Measurements from ENCODE around the gene PITX1.
"Not testable (repeated sequence)": the region's sequence is repeated elsewhere in the genome, so short reads cannot be mapped to it uniquely, and the experiment has no call there.

The PITX1 gene

DNA sequence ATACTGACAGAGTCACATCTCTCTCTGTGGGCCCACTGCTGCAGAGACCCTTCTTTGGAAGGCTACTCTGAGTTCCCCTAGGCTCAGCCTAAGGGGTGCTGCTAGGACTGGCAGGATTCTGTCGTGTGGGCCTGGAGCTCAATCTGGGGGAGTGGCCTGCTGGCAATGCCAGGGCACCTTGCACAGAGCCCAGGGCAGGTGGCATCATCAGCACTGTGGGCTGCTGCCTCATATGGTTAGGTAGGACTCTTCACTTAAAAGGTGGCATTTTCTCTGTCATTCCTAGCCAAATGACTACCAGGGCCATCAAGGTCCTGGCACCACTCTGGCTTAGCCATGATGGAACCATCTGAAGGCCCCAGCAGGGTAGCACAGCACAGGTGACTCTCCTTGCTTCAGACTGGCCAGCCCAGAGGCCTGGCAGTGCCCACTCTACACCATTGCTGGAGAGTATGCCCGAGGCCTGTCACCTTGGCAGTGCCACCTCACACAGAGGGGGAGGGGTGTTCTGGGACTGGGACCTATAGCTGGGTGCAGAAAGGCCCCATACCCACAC, 21.9 kb downstream of the PITX1 start:
- no peak overlapping the region for H3K9ac ChIP-seq (ENCODE audit: low read depth, low read length)
- no peaks in the 10 kb centered on the region for H3K9me3 ChIP-seq (ENCODE audit: insufficient read depth, low read depth, low read length)
- H3K36me3 ChIP-seq (ENCODE audit: insufficient read depth, low read depth, low read length) = no peaks in the 10 kb centered on the region
- H3K4me1 ChIP-seq (ENCODE audit: insufficient read depth, low read length) = 0 out of 2 replicates have a peak, but pooled peaks cover 2% of the 10 kb centered on the region
- H3K27me3 ChIP-seq (ENCODE audit: insufficient read depth, low read length) = no peaks in the 10 kb centered on the region
- no peak overlapping the region for H3K4me3 ChIP-seq (ENCODE audit: low read length)
- H3K27ac ChIP-seq (ENCODE audit: low read length) = no peak overlapping the region

DNA sequence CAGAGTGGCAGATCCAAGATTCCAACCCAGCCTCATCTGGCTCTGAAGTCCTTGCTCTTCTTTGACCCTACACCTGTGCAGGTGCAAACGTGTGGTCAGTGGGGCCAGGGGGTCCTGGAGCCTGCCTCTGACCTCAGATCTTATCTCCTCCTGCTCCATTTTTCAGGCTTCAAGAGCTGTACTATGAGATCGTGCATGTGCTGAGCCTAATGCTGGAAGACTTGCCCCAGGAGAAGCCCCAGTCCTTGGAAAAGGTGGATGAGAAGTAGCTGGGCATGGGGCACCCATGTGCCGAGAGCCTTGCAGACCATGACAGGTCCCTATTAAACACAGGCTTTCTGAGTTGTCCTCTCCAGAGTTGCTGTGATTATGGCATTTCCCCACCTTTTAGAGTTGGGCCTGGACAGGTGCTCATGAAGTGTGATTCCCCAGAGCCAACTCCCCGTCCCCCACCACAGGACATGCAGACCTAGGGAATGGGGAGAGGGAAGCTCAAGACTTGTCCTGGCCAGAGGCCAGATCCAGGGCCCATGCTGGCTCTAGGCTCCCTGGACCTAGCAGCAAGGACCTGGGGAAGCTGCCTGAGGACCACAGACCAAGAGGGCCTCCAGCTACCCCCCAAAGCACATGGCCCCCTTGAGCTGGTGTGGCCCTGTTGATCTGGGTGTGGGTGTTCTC, 22.5 kb downstream of the PITX1 start:
- no peak overlapping the region for H3K27ac ChIP-seq (ENCODE audit: low read length)
- H3K9me3 ChIP-seq (ENCODE audit: insufficient read depth, low read depth, low read length) = no peaks in the 10 kb centered on the region
- no peaks in the 10 kb centered on the region for H3K27me3 ChIP-seq (ENCODE audit: insufficient read depth, low read length)
- H3K4me1 ChIP-seq (ENCODE audit: insufficient read depth, low read length) = no peaks in the 10 kb centered on the region
- H3K36me3 ChIP-seq (ENCODE audit: insufficient read depth, low read depth, low read length) = no peaks in the 10 kb centered on the region
- H3K4me3 ChIP-seq (ENCODE audit: low read length) = no peak overlapping the region
- H3K9ac ChIP-seq (ENCODE audit: low read depth, low read length) = no peak overlapping the region

DNA sequence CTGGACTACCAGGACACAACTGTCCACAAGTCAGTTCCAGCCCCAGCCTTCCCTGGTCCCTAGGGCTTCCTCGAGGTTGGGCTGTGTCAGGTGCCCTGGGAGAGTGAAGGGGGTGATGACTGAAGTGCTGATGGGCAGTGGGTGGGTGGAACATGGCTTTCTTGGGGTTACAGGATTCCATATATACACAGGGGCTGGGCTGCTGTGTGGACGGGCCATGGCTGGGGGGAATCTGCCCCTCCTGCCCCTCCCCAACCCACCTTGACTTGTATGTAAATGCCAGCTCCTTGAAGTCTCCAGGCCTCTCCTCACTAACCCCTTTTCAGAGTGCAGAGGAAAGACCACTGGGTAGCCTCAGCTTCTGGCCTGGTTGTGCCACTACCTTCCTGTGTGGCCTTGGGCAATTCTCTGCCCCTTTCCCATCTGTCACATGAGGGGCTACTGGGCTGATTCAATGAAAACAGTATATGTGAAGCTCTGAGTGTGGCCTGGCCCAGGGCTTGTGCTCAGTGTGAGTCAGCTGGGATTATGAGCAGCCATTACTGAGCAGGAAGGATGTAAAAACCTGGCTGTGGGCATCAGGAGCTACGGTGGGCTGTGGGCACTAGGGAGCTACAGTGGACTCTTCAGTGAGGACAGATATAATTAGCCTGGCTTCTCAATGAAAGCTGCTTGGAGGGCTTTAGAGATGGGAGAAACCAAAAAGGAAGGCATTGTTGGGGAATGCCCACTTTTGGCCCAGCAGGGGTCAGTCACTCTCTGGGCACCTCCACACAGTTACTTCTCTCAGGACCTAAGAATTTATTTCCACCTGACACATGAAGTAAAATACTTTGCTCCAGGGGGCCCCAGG, 23.3 kb downstream of the PITX1 start:
- no peak overlapping the region for H3K9ac ChIP-seq (ENCODE audit: low read depth, low read length)
- H3K9me3 ChIP-seq (ENCODE audit: insufficient read depth, low read depth, low read length) = no peaks in the 10 kb centered on the region
- H3K36me3 ChIP-seq (ENCODE audit: insufficient read depth, low read depth, low read length) = no peaks in the 10 kb centered on the region
- H3K27me3 ChIP-seq (ENCODE audit: insufficient read depth, low read length) = no peaks in the 10 kb centered on the region
- H3K4me1 ChIP-seq (ENCODE audit: insufficient read depth, low read length) = no peaks in the 10 kb centered on the region
- H3K27ac ChIP-seq (ENCODE audit: low read length) = no peak overlapping the region
- no peak overlapping the region for H3K4me3 ChIP-seq (ENCODE audit: low read length)

DNA sequence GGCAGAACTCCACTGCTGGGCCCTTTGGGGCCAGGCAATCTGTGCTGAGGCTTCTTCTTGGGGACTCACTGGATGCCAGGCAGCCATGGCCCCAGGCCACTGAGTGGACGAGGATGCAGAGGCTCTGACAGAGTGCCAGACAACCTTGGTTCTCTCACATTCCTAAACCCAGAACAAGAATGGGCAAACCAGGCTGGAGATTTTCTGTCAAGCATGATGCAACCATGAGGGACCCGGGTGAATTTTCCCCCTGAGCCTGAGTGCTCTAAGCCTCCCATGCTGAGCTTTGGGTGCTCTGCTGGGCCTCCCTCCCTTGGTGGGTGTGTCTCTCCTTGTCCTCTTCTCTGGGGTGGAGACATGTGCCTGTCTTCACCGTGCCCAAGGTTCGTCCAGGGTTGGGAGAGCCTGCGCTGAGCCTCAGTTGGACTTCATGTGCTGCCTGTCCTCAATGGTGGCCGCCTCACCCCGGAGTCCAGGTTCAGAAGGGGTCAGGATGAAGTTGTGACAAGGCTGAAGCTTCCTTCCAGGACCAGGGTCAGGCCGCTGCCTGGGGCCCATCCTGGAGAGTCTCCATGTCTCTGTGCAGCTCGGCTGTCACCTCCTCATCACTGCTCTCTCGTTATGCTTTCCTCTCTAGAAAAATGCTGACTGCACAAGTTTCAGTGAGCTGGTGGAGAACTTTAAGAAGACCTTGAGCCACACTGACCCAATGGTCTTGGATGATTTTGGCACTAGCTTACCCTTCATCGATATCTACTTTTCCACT, 24.1 kb downstream of the PITX1 start:
- Histone ChIP-seq H3K4me1 (ENCODE audit: insufficient read depth, low read length) (no peaks in the 10 kb centered on the region), H3K27ac (ENCODE audit: low read length) (no peak overlapping the region), H3K27me3 (ENCODE audit: insufficient read depth, low read length) (no peaks in the 10 kb centered on the region), H3K9me3 (ENCODE audit: insufficient read depth, low read depth, low read length) (no peaks in the 10 kb centered on the region), H3K36me3 (ENCODE audit: insufficient read depth, low read depth, low read length) (no peaks in the 10 kb centered on the region), H3K9ac (ENCODE audit: low read depth, low read length) (no peak overlapping the region), H3K4me3 (ENCODE audit: low read length) (no peak overlapping the region)

DNA sequence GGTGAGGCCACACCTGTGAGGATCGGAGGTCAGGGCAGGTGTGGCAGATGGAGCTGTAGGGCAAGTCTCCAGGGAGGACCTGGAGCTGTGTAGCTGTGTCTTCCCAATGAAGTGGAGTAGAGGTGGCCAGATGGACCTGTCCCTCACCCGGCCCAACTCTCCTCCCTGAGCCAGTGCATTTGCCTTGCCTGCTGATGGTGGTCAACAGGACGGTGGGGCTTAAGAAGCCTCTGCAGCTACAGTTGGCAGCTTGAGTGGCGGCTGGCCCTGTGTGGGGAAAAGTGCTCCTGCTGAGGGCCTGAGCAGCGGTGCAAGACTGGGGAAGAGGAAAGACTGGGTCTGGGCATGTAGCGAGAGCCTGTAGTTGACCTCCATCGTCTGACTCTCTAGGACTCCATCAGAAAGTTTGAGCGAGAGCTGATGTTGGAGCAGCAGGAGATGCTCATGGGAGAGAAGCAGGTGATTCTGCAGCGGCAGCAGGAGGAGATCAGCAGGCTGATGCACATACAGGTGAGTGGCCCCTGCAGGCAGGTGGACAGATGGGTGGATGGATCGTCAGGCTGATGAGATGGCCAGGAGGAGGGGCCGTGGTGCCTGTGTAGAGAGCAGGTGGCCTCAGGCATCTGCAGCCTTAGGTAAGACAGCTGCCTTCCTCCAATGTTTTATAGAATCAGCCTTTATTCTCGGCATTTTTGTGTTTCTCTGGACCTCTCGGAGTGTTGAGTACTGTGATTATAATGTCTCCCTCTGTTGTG, 24.9 kb downstream of the PITX1 start:
- Histone ChIP-seq H3K4me1 (ENCODE audit: insufficient read depth, low read length) (no peaks in the 10 kb centered on the region), H3K27me3 (ENCODE audit: insufficient read depth, low read length) (no peaks in the 10 kb centered on the region), H3K4me3 (ENCODE audit: low read length) (no peak overlapping the region), H3K9ac (ENCODE audit: low read depth, low read length) (no peak overlapping the region), H3K27ac (ENCODE audit: low read length) (no peak overlapping the region), H3K9me3 (ENCODE audit: insufficient read depth, low read depth, low read length) (no peaks in the 10 kb centered on the region), H3K36me3 (ENCODE audit: insufficient read depth, low read depth, low read length) (no peaks in the 10 kb centered on the region)

DNA sequence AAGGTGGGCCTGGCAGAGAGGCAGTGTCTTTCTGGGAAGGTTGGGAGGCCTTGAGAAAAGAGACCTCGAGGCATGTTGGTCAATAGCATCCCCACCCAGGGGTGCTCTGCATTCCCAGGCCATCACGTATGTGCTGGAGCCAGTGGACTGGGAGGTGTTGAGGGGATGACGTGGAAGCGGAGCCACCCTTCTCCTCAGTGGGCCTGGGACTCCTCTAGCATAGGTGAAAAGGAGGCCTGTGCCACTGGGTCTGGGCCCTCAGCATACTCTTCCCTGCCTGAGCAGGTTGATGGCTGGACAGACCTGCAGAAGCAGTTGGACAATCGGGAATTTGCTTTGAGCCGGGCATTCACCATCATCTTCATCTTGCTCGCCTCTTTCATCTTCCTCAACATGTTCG, 25.5 kb downstream of the PITX1 start:
- Histone ChIP-seq H3K9me3 (ENCODE audit: insufficient read depth, low read depth, low read length) (no peaks in the 10 kb centered on the region), H3K4me1 (ENCODE audit: insufficient read depth, low read length) (no peaks in the 10 kb centered on the region), H3K4me3 (ENCODE audit: low read length) (no peak overlapping the region), H3K9ac (ENCODE audit: low read depth, low read length) (no peak overlapping the region), H3K27me3 (ENCODE audit: insufficient read depth, low read length) (no peaks in the 10 kb centered on the region), H3K36me3 (ENCODE audit: insufficient read depth, low read depth, low read length) (no peaks in the 10 kb centered on the region), H3K27ac (ENCODE audit: low read length) (no peak overlapping the region)

DNA sequence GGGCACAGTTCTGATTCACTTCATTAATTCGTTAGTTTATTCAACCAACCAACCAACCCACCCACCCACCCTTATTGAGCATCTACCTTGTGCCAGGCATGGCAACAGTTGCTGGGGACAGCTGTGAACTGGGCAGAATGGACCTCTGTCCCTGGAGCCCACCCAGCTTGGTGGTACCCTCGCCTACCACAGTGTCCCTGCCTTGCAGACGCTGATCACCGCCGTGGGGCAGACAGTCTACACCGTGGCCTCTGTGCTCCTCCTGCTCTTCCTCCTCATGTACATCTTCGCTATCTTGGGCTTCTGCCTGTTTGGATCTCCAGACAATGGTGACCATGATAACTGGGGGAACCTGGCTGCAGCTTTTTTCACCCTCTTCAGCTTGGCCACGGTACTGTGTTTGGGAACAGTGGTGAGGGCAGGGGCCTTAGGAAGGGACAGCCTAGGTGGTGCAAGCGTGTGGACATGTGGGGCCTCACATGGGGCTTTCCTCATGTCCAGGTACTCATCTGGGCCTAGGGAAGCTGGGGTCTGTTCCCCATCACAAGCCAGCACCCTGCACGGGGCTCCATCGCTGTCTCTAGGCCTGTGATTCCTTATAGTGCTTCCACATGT, 26.2 kb downstream of the PITX1 start:
- H3K4me3 ChIP-seq (ENCODE audit: low read length) = no peak overlapping the region
- H3K9ac ChIP-seq (ENCODE audit: low read depth, low read length) = no peak overlapping the region
- H3K27ac ChIP-seq (ENCODE audit: low read length) = no peak overlapping the region
- no peaks in the 10 kb centered on the region for H3K27me3 ChIP-seq (ENCODE audit: insufficient read depth, low read length)
- no peaks in the 10 kb centered on the region for H3K36me3 ChIP-seq (ENCODE audit: insufficient read depth, low read depth, low read length)
- no peaks in the 10 kb centered on the region for H3K4me1 ChIP-seq (ENCODE audit: insufficient read depth, low read length)
- H3K9me3 ChIP-seq (ENCODE audit: insufficient read depth, low read depth, low read length) = no peaks in the 10 kb centered on the region

DNA sequence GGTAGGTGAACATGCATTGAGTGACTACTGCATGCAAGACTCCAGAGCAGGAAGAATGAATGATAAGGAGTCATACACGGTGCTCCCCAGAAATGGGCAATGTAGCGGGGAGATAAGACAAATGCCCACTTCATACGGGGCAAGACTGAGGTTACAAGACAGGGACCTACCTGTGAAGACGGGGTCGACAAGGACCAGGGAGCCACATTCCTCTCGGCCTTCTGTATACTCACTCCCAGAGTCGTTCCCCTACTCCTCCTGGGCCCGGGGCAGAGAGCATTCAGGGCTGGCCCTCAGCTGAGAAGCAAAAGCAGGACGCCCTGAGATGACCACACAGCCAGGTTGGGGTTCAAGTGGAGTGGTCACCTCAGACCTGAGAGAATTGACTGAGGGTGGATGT, 26.7 kb downstream of the PITX1 start:
- H3K9ac ChIP-seq (ENCODE audit: low read depth, low read length) = no peak overlapping the region
- no peaks in the 10 kb centered on the region for H3K4me1 ChIP-seq (ENCODE audit: insufficient read depth, low read length)
- H3K27me3 ChIP-seq (ENCODE audit: insufficient read depth, low read length) = no peaks in the 10 kb centered on the region

DNA sequence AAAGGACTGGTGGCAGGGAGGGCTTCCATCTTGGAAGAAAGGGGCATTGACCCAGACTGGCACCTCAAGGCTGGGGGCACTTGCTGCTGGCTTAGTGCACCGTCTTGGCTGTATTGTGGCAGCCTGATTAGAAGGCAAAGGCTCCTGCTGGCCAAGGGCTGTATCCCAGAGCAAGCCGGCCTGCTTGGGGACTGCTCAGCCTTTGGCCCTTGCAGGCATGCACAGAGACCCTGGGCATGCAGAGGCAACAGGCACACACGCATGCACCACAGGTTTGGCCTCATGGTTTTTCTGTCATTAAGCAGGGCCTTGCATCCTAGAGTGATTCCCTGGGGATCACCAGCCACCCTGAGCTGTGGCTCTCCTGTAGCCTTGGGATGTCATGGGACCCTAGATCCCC, 29.0 kb downstream of the PITX1 start:
- H3K9me3 ChIP-seq (ENCODE audit: insufficient read depth, low read depth, low read length) = no peaks in the 10 kb centered on the region
- H3K4me3 ChIP-seq (ENCODE audit: low read length) = no peak overlapping the region
- H3K9ac ChIP-seq (ENCODE audit: low read depth, low read length) = no peak overlapping the region
- H3K27ac ChIP-seq (ENCODE audit: low read length) = no peak overlapping the region
- no peaks in the 10 kb centered on the region for H3K27me3 ChIP-seq (ENCODE audit: insufficient read depth, low read length)
- H3K36me3 ChIP-seq (ENCODE audit: insufficient read depth, low read depth, low read length) = no peaks in the 10 kb centered on the region
- no peaks in the 10 kb centered on the region for H3K4me1 ChIP-seq (ENCODE audit: insufficient read depth, low read length)

More for the DNA sequence above, 26.7 kb downstream of the PITX1 start:
- Histone ChIP-seq H3K4me3 (ENCODE audit: low read length) (no peak overlapping the region), H3K9me3 (ENCODE audit: insufficient read depth, low read depth, low read length) (no peaks in the 10 kb centered on the region), H3K36me3 (ENCODE audit: insufficient read depth, low read depth, low read length) (no peaks in the 10 kb centered on the region), H3K27ac (ENCODE audit: low read length) (no peak overlapping the region)

DNA sequence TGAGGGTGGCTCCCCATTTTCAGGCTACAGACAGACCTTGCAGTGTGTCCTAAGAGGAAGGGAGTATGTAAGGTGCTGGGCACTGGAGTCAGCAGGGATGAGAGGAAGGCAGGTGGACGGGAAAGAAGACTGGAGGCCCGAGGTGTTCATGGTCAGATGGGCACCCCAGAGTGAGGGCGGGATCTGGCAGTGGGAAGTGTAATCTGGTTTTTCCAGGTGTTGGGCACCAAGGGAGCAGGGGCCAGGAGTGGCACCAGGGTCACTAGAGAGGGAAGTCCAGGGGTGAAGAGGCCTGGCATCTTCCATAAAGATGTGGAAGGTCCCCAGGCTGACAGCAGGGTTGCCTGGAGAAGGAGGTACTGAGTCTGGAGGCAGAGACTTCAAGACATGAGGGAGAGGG, 29.7 kb downstream of the PITX1 start:
- H3K9ac ChIP-seq (ENCODE audit: low read depth, low read length) = no peak overlapping the region
- H3K4me1 ChIP-seq (ENCODE audit: insufficient read depth, low read length) = no peaks in the 10 kb centered on the region
- no peaks in the 10 kb centered on the region for H3K9me3 ChIP-seq (ENCODE audit: insufficient read depth, low read depth, low read length)
- H3K36me3 ChIP-seq (ENCODE audit: insufficient read depth, low read depth, low read length) = no peaks in the 10 kb centered on the region
- no peak overlapping the region for H3K27ac ChIP-seq (ENCODE audit: low read length)
- no peaks in the 10 kb centered on the region for H3K27me3 ChIP-seq (ENCODE audit: insufficient read depth, low read length)
- no peak overlapping the region for H3K4me3 ChIP-seq (ENCODE audit: low read length)

DNA sequence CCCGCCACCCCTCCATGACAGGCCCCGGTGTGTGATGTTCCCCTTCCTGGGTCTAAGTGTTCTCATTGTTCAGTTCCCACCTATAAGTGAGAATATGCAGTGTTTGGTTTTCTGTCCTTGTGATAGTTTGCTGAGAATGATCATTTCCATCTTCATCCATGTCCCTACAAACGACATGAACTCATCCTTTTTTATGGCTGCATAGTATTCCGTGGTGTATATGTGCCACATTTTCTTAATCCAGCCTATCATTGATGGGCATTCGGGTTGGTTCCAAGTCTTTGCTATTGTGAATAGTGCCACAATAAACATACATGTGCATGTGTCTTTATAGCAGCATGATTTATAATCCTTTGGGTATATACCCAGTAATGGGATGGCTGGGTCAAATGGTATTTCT, 36.0 kb downstream of the PITX1 start:
- H3K27me3 ChIP-seq (ENCODE audit: insufficient read depth, low read length); H3K4me1 ChIP-seq (ENCODE audit: insufficient read depth, low read length); H3K36me3 ChIP-seq (ENCODE audit: insufficient read depth, low read depth, low read length); H3K4me3 ChIP-seq (ENCODE audit: low read length); H3K27ac ChIP-seq (ENCODE audit: low read length); H3K9me3 ChIP-seq (ENCODE audit: insufficient read depth, low read depth, low read length); H3K9ac ChIP-seq (ENCODE audit: low read depth, low read length): not testable (repeated sequence)

Measured in iPS-20b (cell line).